ENCODE results near the gene NKTR. TPM values are rescaled to one million over a fixed set of nuclear protein-coding genes. Genes with fewer than 3 reads are reported as not detected.

The NKTR gene
- total RNA-seq, 2 experiments from 2014 or later: 90.2 to 154 TPM

- CTCF ChIA-PET (ENCODE audit: unreplicated experiment): no interaction called here
- Histone ChIP-seq H3K4me1 (ENCODE audit: insufficient read depth, low read length, poor library complexity, severe bottlenecking) (no peaks in the 10 kb centered on the region), H3K36me3 (ENCODE audit: insufficient read depth, low read length) (peaks cover 95% of the 10 kb centered on the region), H3K9me3 (ENCODE audit: low read length) (no peaks in the 10 kb centered on the region), H2AFZ (ENCODE audit: low read length) (no peak overlapping the region), H3K27ac (ENCODE audit: low read depth, low read length, poor library complexity, severe bottlenecking) (no peak overlapping the region), H4K20me1 (ENCODE audit: insufficient read depth, low read length) (no peaks in the 10 kb centered on the region), H3K4me2 (ENCODE audit: low read length) (no peak overlapping the region), H3K4me3 (ENCODE audit: low read depth, low read length, poor library complexity, severe bottlenecking) (no peak overlapping the region), H3K9me2 (ENCODE audit: insufficient read depth, low read length) (no peaks in the 10 kb centered on the region), H3K79me2 (ENCODE audit: insufficient read depth, low read depth, low read length) (no peaks in the 10 kb centered on the region)
- POLR2A ChIA-PET: interaction anchor here (0.6 to 1.7 kb wide), 3 partner anchors 9 to 51 kb away, joined by 3 to 6 read pairs (median 3); no protein-coding TSS in a partner anchor
- no peak for DNase-seq (ENCODE audit: low spot score)
- no peak for TF ChIP-seq EZH2phosphoT487 (IDR thresholded peaks at IDR 0.05; ENCODE audit: borderline replicate concordance, low read depth, low read length)
- TF ChIP-seq CTCF (conservative IDR thresholded peaks at IDR 0.05; ENCODE audit: low read length): no peak
- intact Hi-C loops (cut with micrococcal nuclease; ENCODE audit: unreplicated experiment): no loop called here
- no TSS peak for BruUV-seq (replicated peaks)
These were observed 33.1 kb downstream of the NKTR start for GRCh38 chr3:42633544-42633943.

- Histone ChIP-seq H3K4me1 (ENCODE audit: insufficient read depth, low read length, poor library complexity, severe bottlenecking) (no peaks in the 10 kb centered on the region), H4K20me1 (ENCODE audit: insufficient read depth, low read length) (no peaks in the 10 kb centered on the region), H3K4me2 (ENCODE audit: low read length) (no peak overlapping the region), H3K4me3 (ENCODE audit: low read depth, low read length, poor library complexity, severe bottlenecking) (no peak overlapping the region), H3K9me2 (ENCODE audit: insufficient read depth, low read length) (no peaks in the 10 kb centered on the region), H3K36me3 (ENCODE audit: insufficient read depth, low read length) (peaks cover 100% of the 10 kb centered on the region), H3K79me2 (ENCODE audit: insufficient read depth, low read depth, low read length) (no peaks in the 10 kb centered on the region), H2AFZ (ENCODE audit: low read length) (no peak overlapping the region), H3K9me3 (ENCODE audit: low read length) (no peaks in the 10 kb centered on the region), H3K27ac (ENCODE audit: low read depth, low read length, poor library complexity, severe bottlenecking) (no peak overlapping the region)
- ChIA-PET CTCF (ENCODE audit: unreplicated experiment) (no interaction called here), POLR2A (no interaction called here)
- TF ChIP-seq EZH2phosphoT487 (IDR thresholded peaks at IDR 0.05; ENCODE audit: borderline replicate concordance, low read depth, low read length): no peak
- peak; percentile 62 for TF ChIP-seq CTCF (conservative IDR thresholded peaks at IDR 0.05; ENCODE audit: low read length)
- DNase-seq (ENCODE audit: low spot score): peak; percentile 41
- intact Hi-C loops (cut with micrococcal nuclease; ENCODE audit: unreplicated experiment): no loop called here
- no TSS peak for BruUV-seq (replicated peaks)
These were observed 34.6 kb downstream of the NKTR start for GRCh38 chr3:42635111-42635510.

GRCh38 chr3:42637001-42637400 is 36.5 kb downstream of the NKTR start:
- no peak for TF ChIP-seq CTCF (conservative IDR thresholded peaks at IDR 0.05; ENCODE audit: low read length)
- TF ChIP-seq EZH2phosphoT487 (IDR thresholded peaks at IDR 0.05; ENCODE audit: borderline replicate concordance, low read depth, low read length): no peak
- Histone ChIP-seq H3K9me2 (ENCODE audit: insufficient read depth, low read length) (no peaks in the 10 kb centered on the region), H3K36me3 (ENCODE audit: insufficient read depth, low read length) (peaks cover 97% of the 10 kb centered on the region), H3K4me1 (ENCODE audit: insufficient read depth, low read length, poor library complexity, severe bottlenecking) (no peaks in the 10 kb centered on the region), H4K20me1 (ENCODE audit: insufficient read depth, low read length) (peaks cover 7% of the 10 kb centered on the region; the same call in 1 of the 2 replicates), H3K9me3 (ENCODE audit: low read length) (no peaks in the 10 kb centered on the region), H3K79me2 (ENCODE audit: insufficient read depth, low read depth, low read length) (no peaks in the 10 kb centered on the region), H3K27ac (ENCODE audit: low read depth, low read length, poor library complexity, severe bottlenecking) (no peak overlapping the region), H3K4me2 (ENCODE audit: low read length) (no peak overlapping the region), H2AFZ (ENCODE audit: low read length) (no peak overlapping the region), H3K4me3 (ENCODE audit: low read depth, low read length, poor library complexity, severe bottlenecking) (no peak overlapping the region)
- intact Hi-C loops (cut with micrococcal nuclease; ENCODE audit: unreplicated experiment): no loop called here
- BruUV-seq (replicated peaks): no TSS peak
- no peak for DNase-seq (ENCODE audit: low spot score)
- POLR2A ChIA-PET: interaction anchor here (1.2 kb wide), 1 partner anchor 13 kb away, joined by 3 read pairs; no protein-coding TSS in a partner anchor
- CTCF ChIA-PET (ENCODE audit: unreplicated experiment): no interaction called here
